GM19467 (cell line): ENCODE data around the gene DCAF16.

Source experiments
- ATAC-seq: cut with Tn5 transposase; IDR thresholded peaks from one replicate; pipeline ENCODE4 v1.9.1; 2021; ENCODE audit warnings: mild to moderate bottlenecking, moderate library complexity; ENCODE audit not compliant: unreplicated experiment

Gene DCAF16

GRCh38 chr4:17785858-17786257 lies 24.7 kb downstream of the DCAF16 start:
- ATAC-seq, result no peak

- no peak for ATAC-seq
These were observed 29.0 kb downstream of the DCAF16 start, which contains the start of gene FAM184B for GRCh38 chr4:17781300-17782287. TSS of gene FAM184B (minus strand) at chr4:17781621. CDS start at chr4:17781299, 322 bp downstream.

- ATAC-seq, result no peak
These were observed 29.9 kb downstream of the DCAF16 start for GRCh38 chr4:17780501-17781299.

GRCh38 chr4:17778431-17778830 lies 32.1 kb downstream of the DCAF16 start:
- ATAC-seq, result no peak

GRCh38 chr4:17773135-17773698 lies 37.3 kb downstream of the DCAF16 start:
- ATAC-seq, result no peak

GRCh38 chr4:17771284-17771908 lies 39.2 kb downstream of the DCAF16 start:
- no peak for ATAC-seq

GRCh38 chr4:17770845-17771244 lies 39.7 kb downstream of the DCAF16 start:
- ATAC-seq, result no peak

- no peak for ATAC-seq
These were observed 41.0 kb downstream of the DCAF16 start for GRCh38 chr4:17769406-17770174.

GRCh38 chr4:17766826-17767458 lies 43.6 kb downstream of the DCAF16 start:
- ATAC-seq, result no peak

GRCh38 chr4:17765514-17766286 lies 44.9 kb downstream of the DCAF16 start:
- ATAC-seq, result no peak

- no peak for ATAC-seq
These were observed 46.6 kb downstream of the DCAF16 start for GRCh38 chr4:17763931-17764330.

- no peak for ATAC-seq
These were observed 47.1 kb downstream of the DCAF16 start for GRCh38 chr4:17763416-17763815.

GRCh38 chr4:17762726-17763125 lies 47.8 kb downstream of the DCAF16 start:
- ATAC-seq, result no peak

- ATAC-seq, result no peak
These were observed 49.5 kb downstream of the DCAF16 start for GRCh38 chr4:17761062-17761461.

GRCh38 chr4:17760626-17761025 lies 49.9 kb downstream of the DCAF16 start:
- ATAC-seq, result no peak

GRCh38 chr4:17758485-17758884 lies 52.1 kb downstream of the DCAF16 start:
- no peak for ATAC-seq

GRCh38 chr4:17757621-17758020 lies 52.9 kb downstream of the DCAF16 start:
- no peak for ATAC-seq

GRCh38 chr4:17753646-17754045 lies 56.9 kb downstream of the DCAF16 start:
- no peak for ATAC-seq
